HCT116 (cell line): ENCODE results near the gene BLTP3A. TPM values are rescaled to one million over a fixed set of nuclear protein-coding genes. Genes with fewer than 3 reads are reported as not detected.

Source experiments
- total RNA-seq: library from RNA; stranded (reverse); gene quantifications from one replicate; pipeline ENCODE4 v1.2.1, GENCODE V29; 2021; ENCODE audit not compliant: unreplicated experiment

Gene BLTP3A
- total RNA-seq, 1 experiment from 2014 or later = 21.5 TPM

Other genes with a start within 250 kb of the BLTP3A start
- 0.39 TPM for gene SPDEF, start 235.8 kb upstream of the BLTP3A start, total RNA-seq
- 51.9 TPM for gene ILRUN, start 95.3 kb upstream of the BLTP3A start, total RNA-seq
- 189 TPM for gene SNRPC, start 34.6 kb upstream of the BLTP3A start, total RNA-seq
- 23.7 TPM for gene TAF11, start 96.0 kb downstream of the BLTP3A start, total RNA-seq
- gene ANKS1A, start 97.2 kb downstream of the BLTP3A start, total RNA-seq = 20.6 TPM